H1 (cell line): Measurements from ENCODE around the gene ANAPC15. TPM values are rescaled to one million over a fixed set of nuclear protein-coding genes. Genes with fewer than 3 reads are reported as not detected.

Source experiments
- CTCF ChIA-PET: fragments of 300-600 bp; sonication (Branson Sonifier 250); formaldehyde crosslinking; loops from one replicate; lab custom pipeline; 2021; ENCODE audit not compliant: partially characterized antibody; lab: Charles Lee
- POLR2A ChIA-PET: fragments of 300-600 bp; sonication (Branson Sonifier 250); formaldehyde crosslinking; loops from one replicate; lab custom pipeline; 2021; ENCODE audit warnings: inconsistent platforms; ENCODE audit not compliant: partially characterized antibody; lab: Charles Lee
- DNase-seq, 2 experiments: peaks; one replicate each; pipeline versions ENCODE4 v3.0.0 to v3.0.0-alpha.2; 2010 to 2022; ENCODE audit warnings: low spot score in 2 of 2, low read depth in 1 of 2, mixed read lengths in 1 of 2
- FAIRE-seq: peaks from 2 replicates; lab custom pipeline; 2011; peaks lifted over from hg19 to GRCh38; lab: Jason Lieb, UNC
- H2AFZ ChIP-seq: 2 replicates; pipeline ENCODE4 v1.8.1; 2012; ENCODE audit warnings: low read length, inconsistent platforms
- H2AK5ac ChIP-seq: 2 replicates; pipeline ENCODE4 v1.6.1; 2013; ENCODE audit warnings: low read depth, low read length
- H2BK120ac ChIP-seq: replicated peaks from 2 replicates; pipeline ENCODE3; 2013; ENCODE audit warnings: low read depth, low read length, inconsistent platforms
- H2BK12ac ChIP-seq: 2 replicates; pipeline ENCODE4 v1.6.1; 2013; ENCODE audit warnings: low read depth, low read length
- H2BK15ac ChIP-seq: 2 replicates; pipeline ENCODE4 v1.6.1; 2013; ENCODE audit warnings: low read length
- H2BK20ac ChIP-seq: 2 replicates; pipeline ENCODE4 v1.6.1; 2013; ENCODE audit warnings: low read length
- H2BK5ac ChIP-seq: 2 replicates; pipeline ENCODE4 v1.6.1; 2013; ENCODE audit warnings: low read depth, low read length
- H3K14ac ChIP-seq: 2 replicates; pipeline ENCODE4 v1.6.1; 2013; ENCODE audit warnings: inconsistent platforms; ENCODE audit not compliant: insufficient read length
- H3K18ac ChIP-seq: 2 replicates; pipeline ENCODE4 v1.6.1; 2013; ENCODE audit warnings: low read length; ENCODE audit errors: extremely low read depth
- H3K23ac ChIP-seq: 2 replicates; pipeline ENCODE4 v1.6.1; 2013; ENCODE audit warnings: inconsistent platforms; ENCODE audit not compliant: insufficient read length
- H3K23me2 ChIP-seq: 2 replicates; pipeline ENCODE4 v1.6.1; 2013; ENCODE audit warnings: low read depth, low read length
- H3K27ac ChIP-seq: 2 replicates; pipeline ENCODE4 v1.6.1; 2011; ENCODE audit warnings: low read depth, low read length, inconsistent platforms
- H3K27me3 ChIP-seq, 4 experiments: replicated peaks in 1 of 4; 1 replicate in 1 of 4; 2 replicates in 3 of 4; pipeline versions ENCODE4 v1.6.1 to v1.8.1; 2011 to 2013; ENCODE audit warnings: low read length in 3 of 4, mild to moderate bottlenecking in 3 of 4, inconsistent platforms in 2 of 4, mixed read lengths in 2 of 4, moderate library complexity in 1 of 4; ENCODE audit not compliant: control insufficient read depth in 3 of 4, insufficient read depth in 3 of 4; ENCODE audit errors: extremely low read depth in 1 of 4
- H3K36me3 ChIP-seq, 4 experiments: 2 replicates each; pipeline versions ENCODE4 v1.6.1 to v1.8.1; 2011 to 2013; ENCODE audit warnings: mild to moderate bottlenecking in 4 of 4, low read length in 3 of 4, moderate library complexity in 2 of 4, control low read depth in 1 of 4, inconsistent platforms in 1 of 4; ENCODE audit not compliant: insufficient read depth in 4 of 4, control insufficient read depth in 2 of 4
- H3K4ac ChIP-seq: replicated peaks from 2 replicates; pipeline ENCODE3; 2013; ENCODE audit warnings: low read length, low read depth, mixed read lengths, inconsistent platforms; ENCODE audit not compliant: insufficient read length
- H3K4me1 ChIP-seq, 4 experiments: replicated peaks in 1 of 4; 1 replicate in 1 of 4; 2 replicates in 3 of 4; pipeline versions ENCODE4 v1.6.1 to v1.8.1; 2011 to 2013; ENCODE audit warnings: low read length in 3 of 4, inconsistent platforms in 2 of 4, mixed read lengths in 1 of 4; ENCODE audit not compliant: insufficient read depth in 4 of 4, control insufficient read depth in 3 of 4
- H3K4me2 ChIP-seq, 2 experiments: 2 replicates each; pipeline versions ENCODE4 v1.6.1 to v1.8.1; 2011 to 2013; ENCODE audit warnings: low read depth in 2 of 2, low read length in 2 of 2, control low read depth in 1 of 2, inconsistent platforms in 1 of 2, mild to moderate bottlenecking in 1 of 2; ENCODE audit not compliant: insufficient read depth in 1 of 2
- H3K4me3 ChIP-seq, 4 experiments: fragments of 200-600, 300-600 bp in 1 of 4; sonication (generic), shearing (Covaris generic), sonication (Bioruptor Twin) in 1 of 4; 2 replicates each; pipeline versions ENCODE4 v1.5.1 to v1.8.1; 2011 to 2016; ENCODE audit warnings: low read length in 4 of 4, low read depth in 3 of 4, control low read depth in 2 of 4, inconsistent platforms in 2 of 4, mild to moderate bottlenecking in 2 of 4, mixed read lengths in 1 of 4, moderate library complexity in 1 of 4; ENCODE audit not compliant: insufficient read depth in 2 of 4; ENCODE audit errors: extremely low read depth in 1 of 4
- H3K56ac ChIP-seq: replicated peaks from 2 replicates; pipeline ENCODE3; 2013; ENCODE audit warnings: low read depth, mild to moderate bottlenecking, mixed read lengths, low read length, inconsistent platforms; ENCODE audit not compliant: insufficient read length
- H3K79me1 ChIP-seq: 2 replicates; pipeline ENCODE4 v1.6.1; 2013; ENCODE audit warnings: low read depth, low read length, control low read depth
- H3K79me2 ChIP-seq, 2 experiments: 2 replicates each; pipeline versions ENCODE4 v1.6.1 to v1.8.1; 2012 to 2013; ENCODE audit warnings: low read length in 2 of 2, mild to moderate bottlenecking in 2 of 2, inconsistent platforms in 1 of 2; ENCODE audit not compliant: insufficient read depth in 2 of 2, control insufficient read depth in 1 of 2
- H3K9ac ChIP-seq, 4 experiments: replicated peaks in 1 of 4; 1 replicate in 1 of 4; 2 replicates in 3 of 4; pipeline versions ENCODE4 v1.6.1 to v1.8.1; 2011 to 2013; ENCODE audit warnings: low read depth in 3 of 4, low read length in 3 of 4, control low read depth in 2 of 4, mild to moderate bottlenecking in 2 of 4, moderate library complexity in 2 of 4, inconsistent platforms in 1 of 4; ENCODE audit errors: extremely low read depth in 1 of 4
- H3K9me3 ChIP-seq, 2 experiments: 2 replicates each; pipeline versions ENCODE4 v1.6.1 to v1.8.1; 2012 to 2013; ENCODE audit warnings: mild to moderate bottlenecking in 2 of 2, moderate library complexity in 2 of 2, control low read depth in 1 of 2, inconsistent platforms in 1 of 2, low read depth in 1 of 2, low read length in 1 of 2, mixed read lengths in 1 of 2; ENCODE audit not compliant: insufficient read depth in 2 of 2
- H4K20me1 ChIP-seq, 2 experiments: replicated peaks in 1 of 2; 2 replicates each; pipeline versions ENCODE3 to v1.8.1; 2011 to 2013; ENCODE audit warnings: inconsistent platforms in 2 of 2, low read length in 2 of 2, mild to moderate bottlenecking in 1 of 2; ENCODE audit not compliant: insufficient read depth in 2 of 2, control insufficient read depth in 1 of 2
- H4K5ac ChIP-seq: 2 replicates; pipeline ENCODE4 v1.6.1; 2013; ENCODE audit warnings: low read length, low read depth, mixed read lengths, inconsistent platforms; ENCODE audit not compliant: insufficient read length
- H4K8ac ChIP-seq: 2 replicates; pipeline ENCODE4 v1.8.0; 2013; ENCODE audit warnings: mild to moderate bottlenecking, moderate library complexity, low read length, inconsistent platforms; ENCODE audit not compliant: insufficient read depth; ENCODE audit errors: extremely low read depth
- H4K91ac ChIP-seq: replicated peaks from 2 replicates; pipeline ENCODE3; 2013; ENCODE audit warnings: low read length, mixed read lengths, inconsistent platforms; ENCODE audit not compliant: insufficient read length
- CEBPB ChIP-seq: IDR thresholded peaks from 2 replicates; pipeline ENCODE4 v1.6.1; 2012; ENCODE audit warnings: low read depth, low read length
- HDAC2 ChIP-seq, 2 experiments: fragments of 300-600 bp in 1 of 2; sonication (generic) in 1 of 2; IDR thresholded peaks; 2 replicates each; pipeline ENCODE4 v1.6.1; 2011 to 2012; ENCODE audit warnings: low read depth in 2 of 2, low read length in 2 of 2, mild to moderate bottlenecking in 2 of 2, moderate library complexity in 2 of 2, borderline replicate concordance in 1 of 2, inconsistent platforms in 1 of 2
- JUN ChIP-seq: IDR thresholded peaks from 2 replicates; pipeline ENCODE4 v1.6.1; 2011; ENCODE audit warnings: low read depth, mild to moderate bottlenecking, improper control_type of control experiment, low read length
- KDM4A ChIP-seq: IDR thresholded peaks from one replicate; pipeline ENCODE4 v1.7.1; 2012; ENCODE audit warnings: low read depth, mild to moderate bottlenecking, moderate library complexity, low read length, inconsistent platforms; ENCODE audit not compliant: severe bottlenecking
- KDM5A ChIP-seq: fragments of 200-600 bp; IDR thresholded peaks from 2 replicates; pipeline ENCODE4 v1.7.1; 2012; ENCODE audit warnings: mild to moderate bottlenecking, low read length, inconsistent platforms, mixed read lengths
- POU5F1 ChIP-seq: IDR thresholded peaks from 2 replicates; pipeline ENCODE4 v1.6.1; 2011; ENCODE audit warnings: low read depth, mild to moderate bottlenecking, low read length, moderate library complexity
- SUZ12 ChIP-seq: fragments of 200-600 bp; sonication (generic); IDR thresholded peaks from 2 replicates; pipeline ENCODE4 v1.6.1; 2012; ENCODE audit warnings: mild to moderate bottlenecking, inconsistent platforms, low read length, moderate library complexity, mixed read lengths
- TEAD4 ChIP-seq: IDR thresholded peaks from 2 replicates; pipeline ENCODE4 v1.6.1; 2012; ENCODE audit warnings: low read depth, low read length, inconsistent platforms, mixed read lengths
- ZNF274 ChIP-seq: IDR thresholded peaks from 2 replicates; pipeline ENCODE4 v1.7.0; 2012; ENCODE audit warnings: low read length, borderline replicate concordance; ENCODE audit errors: extremely low read depth
- WGBS, 2 experiments: shearing (Covaris generic) in 1 of 2; methylation state at CpG; one replicate each; pipeline versions ENCODE4 v1.1.6 to v1.1.7; 2013 to 2015; ENCODE audit warnings: low lambda C conversion rate in 2 of 2, mixed read lengths in 2 of 2, inconsistent platforms in 1 of 2, low coverage in 1 of 2, missing lambda C conversion rate in 1 of 2; ENCODE audit not compliant: insufficient replicate concordance in 2 of 2, insufficient coverage in 1 of 2, insufficient read length in 1 of 2; ENCODE audit errors: extremely low coverage in 1 of 2, missing lambda C conversion rate in 1 of 2; 5-methylcytosine and 5-hydroxymethylcytosine counted together
- polyA plus RNA-seq, 7 experiments: library from polyadenylated mRNA; depleted of rRNA in 3 of 7; stranded (reverse) in 5 of 7; unstranded in 2 of 7; fragments of >200 nt in 5 of 7; fragments of 200-250 nt in 2 of 7; gene quantifications; 1 replicate in 5 of 7; 2 replicates in 1 of 7; 4 replicates in 1 of 7; pipeline versions ENCODE4 v1.2.1 to v1.2.3, GENCODE V29; 2011 to 2013; ENCODE audit warnings: missing spikeins in 2 of 7, mixed read lengths in 2 of 7
- total RNA-seq: library from RNA; stranded (reverse); fragmentation: NEBNext Ultra II Directional; extraction: Animal tissue kit (Norgen Biotek cat#: 25700); gene quantifications from 2 replicates; pipeline ENCODE4 v1.2.1, GENCODE V29; 2021

The ANAPC15 gene
- total and polyA plus RNA-seq, 2 of the 8 experiments (the other 6 are each of a cell fraction or from before 2014, with no cell fraction given): 66.2 to 74.9 TPM

DNA sequence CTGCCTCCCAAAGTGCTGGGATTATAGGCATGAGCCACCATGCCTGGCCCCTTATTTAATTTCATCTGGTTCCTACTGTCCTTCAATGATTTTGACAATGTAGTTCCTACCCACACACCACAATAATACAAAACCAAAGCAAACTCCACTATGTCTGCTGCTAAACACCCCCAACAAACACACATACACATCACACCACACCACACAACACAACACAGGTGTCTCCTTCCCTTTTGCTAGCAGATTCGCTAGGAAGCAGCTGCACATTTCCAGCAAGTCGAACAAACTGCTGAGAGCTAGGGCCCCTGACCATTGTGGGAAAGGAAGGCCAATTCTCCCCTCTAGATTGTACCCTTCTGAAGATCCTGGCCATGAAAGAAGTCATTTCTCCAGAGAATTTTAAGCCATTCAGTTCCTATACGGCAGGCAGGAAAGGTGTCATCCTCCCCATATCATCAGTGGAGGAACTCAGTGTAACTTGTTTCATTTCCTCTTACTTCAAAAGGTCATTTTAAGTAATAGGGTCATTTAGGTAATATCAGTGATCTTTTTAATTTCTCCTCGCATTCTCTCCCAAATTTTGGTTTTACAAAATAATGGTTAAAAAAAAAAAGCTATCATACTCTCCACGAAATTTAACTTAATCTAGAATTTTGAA, 50.6 kb downstream of the ANAPC15 start:
- Histone ChIP-seq H3K4me3 (no peak overlapping the region), H2AFZ (no peak overlapping the region), H3K9me3 (no peaks in the 10 kb centered on the region), H2BK15ac (no peak overlapping the region), H2BK12ac (no peak overlapping the region), H4K91ac (no peak overlapping the region), H2BK120ac (no peak overlapping the region), H3K14ac (no peak overlapping the region), H3K4me1 (no peaks in the 10 kb centered on the region), H4K20me1 (peaks cover 0 to 6% of the 10 kb centered on the region in 2 experiments), H3K79me2 (peaks cover 0 to 31% of the 10 kb centered on the region in 2 experiments; a peak in 3 of 4 replicates), H3K23me2 (no peaks in the 10 kb centered on the region), H3K18ac (no peak overlapping the region), H4K5ac (no peak overlapping the region), H2AK5ac (no peak overlapping the region), H3K4ac (no peak overlapping the region), H3K36me3 (peaks cover 0 to 10% (median 2%) of the 10 kb centered on the region in 4 experiments; a peak in 3 of 8 replicates), H3K27me3 (no peaks in the 10 kb centered on the region), H3K9ac (no peak overlapping the region), H4K8ac (no peak overlapping the region), H3K27ac (no peak overlapping the region), H3K23ac (no peak overlapping the region), H2BK20ac (no peak overlapping the region), H3K79me1 (no peaks in the 10 kb centered on the region; the same call in 1 of the 2 replicates), H3K56ac (no peak overlapping the region), H3K4me2 (no peak overlapping the region), H2BK5ac (no peak overlapping the region)
- POLR2A ChIA-PET: interaction anchor here (0.9 to 1.5 kb wide), 2 partner anchors 21 to 31 kb away, joined by 3 to 4 read pairs; no protein-coding TSS in a partner anchor
- CTCF ChIA-PET: interaction anchor here (1.0 to 1.2 kb wide), 6 partner anchors 9 to 37 kb away, joined by 3 to 5 read pairs (median 3); no protein-coding TSS in a partner anchor
- FAIRE-seq: no peak
- TF ChIP-seq TEAD4 (no peak), SUZ12 (no peak), KDM5A (no peak), KDM4A (no peak), HDAC2 (IDR thresholded peaks at IDR 0.05; ENCODE audit: borderline replicate concordance in 1 of 2, low read depth in 2 of 2, low read length in 2 of 2) (no peak), CEBPB (no peak), ZNF274 (no peak), POU5F1 (no peak), JUN (no peak)
- no peak for DNase-seq
- WGBS, 2 experiments: 90% methylated on average over 5 of the region's 5 CpGs; no CpG with 5 or more reads in 1 of the 2 experiments
